Adrenal gland (tissue), 5 donors: ENCODE results near the gene PTPRF.

ENCODE experiments used
- POLR2A ChIP-seq, 2 donors: fragments of 450-650 bp; IDR thresholded peaks; one replicate each; pipeline ENCODE4 v1.6.1; 2017; ENCODE audit warnings: antibody characterized with exemption in 2 of 2, mild to moderate bottlenecking in 2 of 2, moderate library complexity in 1 of 2
- TF ChIP-seq, protein P1 (sequence below), 6 experiments: fragments of 450-650 bp in 4 of 6; fragments of 200-600 bp in 2 of 6; sonication (generic) in 1 of 6; IDR thresholded peaks; 1 replicate in 5 of 6; 2 replicates in 1 of 6; pipeline versions ENCODE4 v1.5.1 to v1.8.0; 2016 to 2021; ENCODE audit warnings: antibody characterized with exemption in 6 of 6, mild to moderate bottlenecking in 2 of 6, moderate library complexity in 1 of 6
- donor health status: DM: no; HTN: no; CAD: no.

DNA sequence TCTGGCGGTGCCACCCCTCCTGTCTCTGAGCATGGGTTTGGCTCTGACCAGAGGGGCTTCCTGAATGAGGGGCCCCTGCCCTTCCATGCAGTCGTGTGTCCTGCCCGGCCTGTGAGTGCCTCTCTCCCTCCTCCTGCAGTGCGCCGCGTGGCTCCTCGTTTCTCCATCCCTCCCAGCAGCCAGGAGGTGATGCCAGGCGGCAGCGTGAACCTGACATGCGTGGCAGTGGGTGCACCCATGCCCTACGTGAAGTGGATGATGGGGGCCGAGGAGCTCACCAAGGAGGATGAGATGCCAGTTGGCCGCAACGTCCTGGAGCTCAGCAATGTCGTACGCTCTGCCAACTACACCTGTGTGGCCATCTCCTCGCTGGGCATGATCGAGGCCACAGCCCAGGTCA, 57.9 kb downstream of the PTPRF start:
- TF ChIP-seq, protein P1, sequence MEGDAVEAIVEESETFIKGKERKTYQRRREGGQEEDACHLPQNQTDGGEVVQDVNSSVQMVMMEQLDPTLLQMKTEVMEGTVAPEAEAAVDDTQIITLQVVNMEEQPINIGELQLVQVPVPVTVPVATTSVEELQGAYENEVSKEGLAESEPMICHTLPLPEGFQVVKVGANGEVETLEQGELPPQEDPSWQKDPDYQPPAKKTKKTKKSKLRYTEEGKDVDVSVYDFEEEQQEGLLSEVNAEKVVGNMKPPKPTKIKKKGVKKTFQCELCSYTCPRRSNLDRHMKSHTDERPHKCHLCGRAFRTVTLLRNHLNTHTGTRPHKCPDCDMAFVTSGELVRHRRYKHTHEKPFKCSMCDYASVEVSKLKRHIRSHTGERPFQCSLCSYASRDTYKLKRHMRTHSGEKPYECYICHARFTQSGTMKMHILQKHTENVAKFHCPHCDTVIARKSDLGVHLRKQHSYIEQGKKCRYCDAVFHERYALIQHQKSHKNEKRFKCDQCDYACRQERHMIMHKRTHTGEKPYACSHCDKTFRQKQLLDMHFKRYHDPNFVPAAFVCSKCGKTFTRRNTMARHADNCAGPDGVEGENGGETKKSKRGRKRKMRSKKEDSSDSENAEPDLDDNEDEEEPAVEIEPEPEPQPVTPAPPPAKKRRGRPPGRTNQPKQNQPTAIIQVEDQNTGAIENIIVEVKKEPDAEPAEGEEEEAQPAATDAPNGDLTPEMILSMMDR (IDR thresholded peaks at IDR 0.05), result no peak
- no peak for TF ChIP-seq POLR2A (IDR thresholded peaks at IDR 0.05)
